SJCRH30 (cell line): ENCODE measurements around the gene JPT1. TPM values are rescaled to one million over a fixed set of nuclear protein-coding genes. Genes with fewer than 3 reads are reported as not detected.
"Not testable (repeated sequence)": the region's sequence is repeated elsewhere in the genome, so short reads cannot be mapped to it uniquely, and the experiment has no call there.

Experiments
- DNase-seq, 2 experiments: peaks; one replicate each; pipeline ENCODE4 v3.0.0-alpha.2; 2015 to 2020
- H3K27ac ChIP-seq: fragments of 250-450 bp; sonication (Bioruptor Pico); 2 replicates; pipeline ENCODE4 v1.5.1; 2020; ENCODE audit warnings: mild to moderate bottlenecking, moderate library complexity
- H3K27me3 ChIP-seq: fragments of 250-450 bp; sonication (Bioruptor Pico); 2 replicates; pipeline ENCODE4 v1.5.1; 2020; ENCODE audit warnings: mild to moderate bottlenecking, moderate library complexity
- H3K36me3 ChIP-seq: fragments of 250-450 bp; sonication (Bioruptor Pico); 2 replicates; pipeline ENCODE4 v1.5.1; 2020; ENCODE audit warnings: mild to moderate bottlenecking, moderate library complexity
- H3K4me1 ChIP-seq: fragments of 250-450 bp; sonication (Bioruptor Pico); 2 replicates; pipeline ENCODE4 v1.5.1; 2020; ENCODE audit warnings: mild to moderate bottlenecking, moderate library complexity
- H3K4me3 ChIP-seq: fragments of 250-450 bp; sonication (Bioruptor Pico); 2 replicates; pipeline ENCODE4 v1.5.1; 2020; ENCODE audit warnings: mild to moderate bottlenecking, moderate library complexity
- H3K9me3 ChIP-seq: fragments of 250-450 bp; sonication (Bioruptor Pico); replicated peaks from 2 replicates; pipeline ENCODE4 v1.5.1; 2020; ENCODE audit warnings: mild to moderate bottlenecking, moderate library complexity
- total RNA-seq: library from RNA; depleted of rRNA; stranded (reverse); fragments of >200 nt; shearing (Covaris generic); gene quantifications from 2 replicates; pipeline ENCODE4 v1.2.3, GENCODE V29; 2014

Gene JPT1
- total RNA-seq, 1 experiment from 2014 or later, result 320 TPM

DNA sequence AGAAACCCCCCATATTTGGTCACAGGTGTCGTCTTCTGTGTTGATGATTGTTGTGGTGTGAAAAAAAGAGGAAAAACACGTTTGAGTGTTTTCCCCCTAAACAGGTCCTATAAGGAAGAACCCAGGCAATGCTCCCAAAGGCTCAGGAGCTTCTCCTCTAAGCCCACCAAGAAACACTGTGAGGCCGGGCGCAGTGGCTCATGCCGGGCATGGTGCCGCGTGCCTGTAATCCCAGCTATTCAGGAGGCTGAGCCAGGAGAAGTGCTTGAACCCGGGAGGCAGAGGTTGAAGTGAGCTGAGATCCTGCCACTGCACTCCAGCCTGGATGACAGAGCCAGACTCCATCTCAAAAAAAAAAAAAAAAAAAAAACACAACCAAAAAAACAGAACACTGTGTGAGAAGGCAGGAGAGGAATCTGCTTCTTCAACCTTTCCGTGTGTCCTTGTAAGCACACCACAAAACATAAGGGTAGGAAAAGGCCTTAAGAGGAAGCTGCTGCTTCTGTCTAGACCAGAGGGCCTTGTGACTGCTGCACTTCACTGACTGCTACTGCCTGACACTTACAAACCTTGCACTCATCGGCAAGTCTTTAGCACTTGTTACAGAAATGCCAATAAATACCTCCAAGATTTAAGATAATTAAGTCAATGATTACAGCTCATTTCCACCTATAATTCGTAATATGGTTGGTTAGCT, 9.3 kb downstream of the JPT1 start:
- H3K27ac ChIP-seq, result no peak overlapping the region
- no peak overlapping the region for H3K4me3 ChIP-seq
- no peak for DNase-seq
- H3K4me1 ChIP-seq, result no peaks in the 10 kb centered on the region
- H3K27me3 ChIP-seq, result no peaks in the 10 kb centered on the region
- no peaks in the 10 kb centered on the region for H3K9me3 ChIP-seq
- peaks cover 88% of the 10 kb centered on the region for H3K36me3 ChIP-seq

DNA sequence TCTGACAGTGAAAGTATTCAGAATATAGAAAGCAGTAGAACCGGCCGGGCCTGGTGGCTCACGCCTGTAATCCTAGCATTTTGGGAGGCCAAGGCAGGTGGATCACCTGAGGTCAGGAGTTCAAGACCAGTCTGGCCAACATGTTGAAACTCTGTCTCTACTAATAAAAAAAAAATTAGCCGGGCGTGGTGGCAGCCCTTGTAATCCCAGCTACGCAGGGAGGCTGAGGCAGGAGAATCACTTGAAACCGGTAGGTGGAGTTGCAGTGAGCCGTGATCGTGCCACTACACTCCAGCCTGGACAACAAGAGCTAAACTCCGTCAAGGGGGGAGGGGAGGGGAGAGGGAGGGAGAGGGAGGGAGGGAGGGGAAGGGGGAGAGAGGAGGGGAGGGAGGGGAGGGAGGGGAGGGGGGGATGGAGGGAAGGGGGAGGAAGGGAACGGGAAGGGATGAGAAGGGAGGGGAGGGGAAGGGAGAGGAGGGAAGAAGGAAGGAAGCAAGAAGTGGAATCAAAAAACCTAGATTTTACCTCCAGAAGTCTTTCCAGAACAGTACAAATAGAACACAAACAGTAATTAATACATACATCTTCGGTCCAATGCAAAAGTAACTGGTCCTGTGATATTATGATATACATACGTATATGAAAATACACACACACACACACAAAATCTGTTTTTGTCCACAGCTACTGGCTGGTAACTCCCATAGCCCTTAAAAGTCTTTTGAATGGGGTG, 11.9 kb downstream of the JPT1 start:
- Histone ChIP-seq H3K9me3 (no peaks in the 10 kb centered on the region), H3K27me3 (no peaks in the 10 kb centered on the region), H3K4me1 (no peaks in the 10 kb centered on the region; the same call in 1 of the 2 replicates), H3K36me3 (peaks cover 94% of the 10 kb centered on the region), H3K4me3 (no peak overlapping the region), H3K27ac (no peak overlapping the region)
- DNase-seq, result no peak

DNA sequence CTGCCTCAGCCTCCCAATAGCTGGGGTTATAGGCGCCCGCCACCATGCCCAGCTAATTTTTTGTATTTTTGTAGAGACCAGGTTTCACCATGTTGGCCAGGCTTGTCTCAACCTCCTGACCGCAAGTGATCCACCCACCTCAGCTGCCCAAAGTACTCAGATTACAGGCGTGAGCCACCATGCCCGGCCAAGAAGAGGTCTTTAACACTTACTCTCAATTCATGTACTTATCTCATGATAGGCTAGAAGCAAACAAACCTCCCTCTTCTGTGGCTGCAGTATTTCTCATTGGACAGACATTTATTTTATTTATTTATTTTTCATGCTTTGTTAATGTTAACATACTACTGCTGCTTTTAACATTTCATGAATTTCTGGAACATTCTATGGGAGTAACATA, 15.8 kb downstream of the JPT1 start:
- H3K27ac ChIP-seq, result no peak overlapping the region

DNA sequence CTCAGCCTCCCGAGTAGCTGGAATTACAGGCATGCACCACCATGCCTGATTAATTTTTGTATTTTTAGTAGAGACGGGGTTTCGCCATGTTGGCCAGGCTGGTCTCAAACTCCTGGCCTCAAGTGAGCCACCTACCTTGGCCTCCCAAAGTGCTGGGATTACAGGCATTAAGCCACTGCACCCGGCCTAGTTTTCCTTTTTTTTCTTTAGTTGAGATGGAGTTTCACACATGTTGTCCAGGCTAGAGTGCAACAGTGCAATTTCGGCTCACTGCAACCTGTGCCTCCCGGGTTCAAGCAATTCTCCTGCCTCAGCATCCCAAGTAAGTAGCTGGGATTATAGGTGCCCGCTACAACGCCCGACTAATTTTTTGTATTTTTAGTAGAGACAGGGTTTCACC, 16.6 kb downstream of the JPT1 start:
- H3K36me3 ChIP-seq, result peaks cover 60% of the 10 kb centered on the region
- H3K27ac ChIP-seq, result not testable (repeated sequence)

More for the DNA sequence above, 15.8 kb downstream of the JPT1 start:
- Histone ChIP-seq H3K9me3 (no peaks in the 10 kb centered on the region), H3K4me1 (no peaks in the 10 kb centered on the region; the same call in 1 of the 2 replicates), H3K27me3 (no peaks in the 10 kb centered on the region), H3K4me3 (no peak overlapping the region), H3K36me3 (peaks cover 68% of the 10 kb centered on the region)
- no peak for DNase-seq

DNA sequence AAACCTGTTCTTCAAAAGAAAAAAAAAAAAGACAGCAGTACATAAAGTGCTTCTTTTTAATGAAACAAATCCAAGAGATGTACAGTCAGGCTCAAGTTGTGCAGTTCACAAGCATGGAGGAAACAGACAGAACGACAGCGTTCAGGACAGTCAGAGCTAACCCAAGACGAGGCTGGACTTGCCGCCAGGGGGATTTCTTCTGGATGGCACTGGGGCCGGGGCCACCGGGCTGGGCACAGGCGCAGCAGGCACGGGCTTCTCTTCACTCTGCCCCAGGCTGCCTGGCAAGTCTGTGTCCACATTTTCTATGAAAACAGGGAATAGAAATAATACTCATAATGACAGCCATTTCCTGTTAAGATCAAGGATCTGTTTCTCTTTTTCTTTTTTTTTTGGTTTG, 18.4 kb downstream of the JPT1 start:
- no peak overlapping the region for H3K27ac ChIP-seq
- no peak for DNase-seq

More for the DNA sequence above, 16.6 kb downstream of the JPT1 start:
- not testable (repeated sequence) for DNase-seq, H3K4me3 ChIP-seq, H3K9me3 ChIP-seq, H3K4me1 ChIP-seq, H3K27me3 ChIP-seq

DNA sequence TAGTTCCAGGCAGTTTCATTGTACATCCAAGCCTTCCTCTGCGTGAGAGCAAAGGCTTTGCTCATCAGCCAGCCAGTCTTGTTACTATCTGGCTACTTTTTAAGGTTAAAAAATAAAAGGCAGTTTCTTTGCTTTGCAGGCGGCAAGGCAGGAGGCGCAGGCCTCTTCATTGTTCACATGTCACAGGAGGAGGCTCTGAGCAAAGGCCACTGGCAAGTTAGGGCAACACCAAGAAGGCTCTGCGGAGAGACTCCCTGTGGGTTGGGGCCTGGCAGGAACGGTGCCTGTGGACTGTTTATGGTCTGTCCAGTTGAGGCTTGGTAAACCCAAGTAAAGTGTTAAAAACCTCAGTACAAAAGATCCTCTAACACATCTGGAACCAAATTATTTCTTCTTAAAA, 18.9 kb downstream of the JPT1 start:
- no peak overlapping the region for H3K27ac ChIP-seq
- no peak for DNase-seq
- no peaks in the 10 kb centered on the region for H3K9me3 ChIP-seq
- H3K27me3 ChIP-seq, result no peaks in the 10 kb centered on the region
- H3K4me1 ChIP-seq, result no peaks in the 10 kb centered on the region; the same call in 1 of the 2 replicates
- H3K36me3 ChIP-seq, result peaks cover 41% of the 10 kb centered on the region
- no peak overlapping the region for H3K4me3 ChIP-seq

More for the DNA sequence above, 18.4 kb downstream of the JPT1 start:
- H3K4me1 ChIP-seq, result no peaks in the 10 kb centered on the region; the same call in 1 of the 2 replicates
- no peak overlapping the region for H3K4me3 ChIP-seq
- no peaks in the 10 kb centered on the region for H3K9me3 ChIP-seq
- H3K27me3 ChIP-seq, result no peaks in the 10 kb centered on the region
- H3K36me3 ChIP-seq, result peaks cover 46% of the 10 kb centered on the region

DNA sequence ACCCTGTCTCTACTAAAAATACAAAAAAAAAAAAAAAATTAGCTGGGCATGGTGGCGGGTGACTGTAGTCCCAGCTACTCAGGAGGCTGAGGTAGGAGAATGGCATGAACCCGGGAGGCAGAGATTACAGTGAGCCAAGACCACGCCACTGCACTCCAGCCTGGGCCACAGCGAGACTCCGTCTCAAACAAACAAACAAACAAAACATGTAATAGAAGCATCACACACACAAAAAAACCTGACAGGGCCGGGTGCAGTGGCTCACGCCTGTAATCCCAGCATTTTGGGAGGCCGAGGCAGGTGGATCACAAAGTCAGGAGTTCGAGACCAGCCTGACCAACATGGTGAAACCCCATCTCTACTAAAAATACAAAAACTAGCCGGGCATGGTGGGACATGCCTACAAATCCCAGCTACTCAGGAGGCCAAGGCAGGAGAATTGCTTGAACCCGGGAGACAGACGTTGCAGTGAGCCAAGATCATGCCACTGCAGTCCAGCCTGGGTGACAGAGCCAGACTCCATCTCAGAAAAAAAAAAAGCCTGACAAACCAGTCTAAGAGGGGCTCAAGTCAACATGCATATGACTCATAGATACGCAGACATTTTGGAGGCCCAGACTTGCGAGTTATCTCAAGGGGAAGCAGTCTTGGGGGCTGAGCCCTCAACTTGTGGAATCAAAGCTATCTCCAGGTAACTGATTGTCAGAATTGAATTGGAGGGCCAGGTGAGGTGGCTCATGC, 20.5 kb downstream of the JPT1 start:
- H3K27me3 ChIP-seq, H3K4me1 ChIP-seq, H3K9me3 ChIP-seq, H3K27ac ChIP-seq, DNase-seq, H3K4me3 ChIP-seq: not testable (repeated sequence)
- H3K36me3 ChIP-seq, result peaks cover 24% of the 10 kb centered on the region

DNA sequence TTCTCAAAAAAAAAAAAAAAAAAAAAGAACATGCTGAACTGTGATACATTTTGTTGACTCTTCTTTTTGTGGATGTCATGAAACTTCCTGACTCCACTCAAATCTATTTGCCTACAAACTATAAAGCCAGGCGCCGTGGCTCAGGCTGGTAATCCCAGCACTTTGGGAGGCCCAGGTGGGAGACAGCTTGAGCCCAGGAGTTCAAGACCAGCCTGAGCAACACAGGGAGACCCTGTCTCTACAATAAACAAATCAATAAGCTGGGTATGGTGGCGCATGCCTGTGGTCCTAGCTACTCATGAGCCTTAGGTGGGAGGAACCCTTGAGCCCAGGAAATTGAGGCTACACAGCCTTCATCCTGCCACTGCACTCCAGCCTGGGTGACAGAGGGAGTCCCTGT, 21.3 kb downstream of the JPT1 start:
- Histone ChIP-seq H3K4me3 (no peak overlapping the region), H3K27ac (no peak overlapping the region), H3K4me1 (no peaks in the 10 kb centered on the region), H3K27me3 (no peaks in the 10 kb centered on the region), H3K9me3 (no peaks in the 10 kb centered on the region), H3K36me3 (peaks cover 16% of the 10 kb centered on the region)
- DNase-seq, result no peak

DNA sequence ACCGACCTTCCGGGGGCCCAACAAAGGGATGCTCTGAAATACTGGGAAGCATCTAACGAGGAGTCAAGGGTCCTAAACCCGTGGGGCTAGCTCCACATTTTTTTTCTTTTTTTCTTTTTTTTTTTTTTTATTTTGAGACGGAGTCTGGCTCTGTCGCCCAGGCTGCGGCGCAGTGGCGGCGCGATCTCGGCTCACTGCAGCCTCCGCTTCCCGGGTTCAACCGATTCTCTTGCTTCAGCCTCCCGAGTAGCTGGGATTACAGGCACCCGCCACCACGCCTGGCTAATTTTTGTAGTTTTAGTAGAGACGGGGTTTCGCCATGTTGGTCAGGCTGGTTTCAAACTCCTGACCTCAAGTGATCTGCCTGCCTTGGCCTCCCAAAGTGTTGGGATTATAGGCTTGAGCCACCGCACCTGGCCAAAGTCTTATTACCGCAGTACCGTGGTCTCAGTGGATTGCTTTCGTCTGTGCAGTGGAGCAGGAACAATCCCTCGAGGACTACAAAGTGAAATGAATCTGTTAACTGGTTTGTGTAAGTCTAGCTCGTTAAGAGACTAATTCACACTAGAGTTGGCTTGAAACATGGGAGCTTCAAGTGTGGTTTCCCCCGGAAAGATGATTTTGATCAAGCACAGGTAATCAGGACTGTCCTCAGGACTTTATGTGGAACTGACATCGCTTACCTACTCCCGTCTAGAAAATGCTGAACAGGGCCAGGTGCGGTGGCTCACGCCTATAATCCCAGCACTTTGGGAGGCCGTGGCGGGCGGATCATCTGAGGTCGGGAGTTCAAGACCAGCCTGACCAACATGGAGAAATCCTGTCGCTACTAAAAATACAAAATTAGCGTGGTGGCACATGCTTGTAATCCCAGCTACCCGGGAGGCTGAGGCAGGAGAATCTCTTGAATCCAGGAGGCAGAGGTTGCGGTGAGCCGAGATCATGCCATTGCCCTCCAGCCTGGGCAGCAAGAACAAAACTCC, 22.0 kb downstream of the JPT1 start:
- Histone ChIP-seq H3K4me3 (peak overlapping the region; percentile 81), H3K36me3 (peaks cover 12% of the 10 kb centered on the region), H3K27ac (peak overlapping the region; percentile 58)
- not testable (repeated sequence) for H3K27me3 ChIP-seq, H3K4me1 ChIP-seq, H3K9me3 ChIP-seq
- peak in 1 of 2 experiments; percentile 46 for DNase-seq

DNA sequence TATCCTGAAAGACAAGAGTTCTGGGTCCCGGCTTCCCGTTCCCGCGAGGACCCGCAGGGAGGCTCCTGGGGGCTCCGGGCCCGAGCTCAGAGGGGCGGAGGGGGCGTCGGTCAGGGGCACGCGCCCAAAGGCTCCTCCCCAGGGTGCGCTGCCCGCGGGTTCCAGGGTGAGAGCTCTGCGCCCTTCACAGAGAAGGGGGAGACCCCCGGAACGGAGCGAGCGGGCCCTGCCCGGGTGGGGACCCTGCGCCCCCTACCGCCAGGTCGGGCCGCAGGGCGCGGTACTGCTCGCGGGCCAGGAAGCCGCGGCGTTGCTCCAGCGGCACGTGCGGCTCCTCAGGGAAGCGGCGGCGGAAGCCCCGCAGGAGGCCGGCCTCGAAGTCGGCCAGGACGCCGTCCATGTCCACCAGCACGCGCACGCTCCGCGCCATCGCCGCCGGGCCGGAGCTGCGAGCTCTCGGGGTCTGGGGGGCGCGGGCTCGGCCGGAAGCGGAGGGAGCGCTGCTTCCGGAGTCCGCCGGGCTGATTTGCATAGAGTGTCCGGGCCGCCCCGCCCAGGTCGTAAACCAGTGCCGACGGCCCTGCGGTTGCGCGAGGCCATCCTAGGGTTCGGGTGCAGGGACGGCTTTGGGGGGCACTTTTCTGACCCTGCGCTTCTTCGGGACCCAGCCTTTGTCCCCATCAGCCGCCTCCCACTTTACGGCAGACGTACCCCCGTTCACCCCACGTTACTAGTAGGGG, 22.9 kb downstream of the JPT1 start, which contains the start of gene NT5C:
Gene NT5C (minus strand): TSS at position 465 of the 740 bp plus-strand sequence. CDS start 35 bp downstream, at position 430.
- Histone ChIP-seq H3K4me3 (peak within 1 kb of the TSS; percentile 81), H3K4me1 (no peaks in the 10 kb centered on the region), H3K36me3 (peaks cover 8% of the 10 kb centered on the region), H3K27me3 (no peaks in the 10 kb centered on the region), H3K9me3 (no peaks in the 10 kb centered on the region), H3K27ac (peak within 1 kb of the TSS; percentile 58)
- peak; percentile 94 for DNase-seq

DNA sequence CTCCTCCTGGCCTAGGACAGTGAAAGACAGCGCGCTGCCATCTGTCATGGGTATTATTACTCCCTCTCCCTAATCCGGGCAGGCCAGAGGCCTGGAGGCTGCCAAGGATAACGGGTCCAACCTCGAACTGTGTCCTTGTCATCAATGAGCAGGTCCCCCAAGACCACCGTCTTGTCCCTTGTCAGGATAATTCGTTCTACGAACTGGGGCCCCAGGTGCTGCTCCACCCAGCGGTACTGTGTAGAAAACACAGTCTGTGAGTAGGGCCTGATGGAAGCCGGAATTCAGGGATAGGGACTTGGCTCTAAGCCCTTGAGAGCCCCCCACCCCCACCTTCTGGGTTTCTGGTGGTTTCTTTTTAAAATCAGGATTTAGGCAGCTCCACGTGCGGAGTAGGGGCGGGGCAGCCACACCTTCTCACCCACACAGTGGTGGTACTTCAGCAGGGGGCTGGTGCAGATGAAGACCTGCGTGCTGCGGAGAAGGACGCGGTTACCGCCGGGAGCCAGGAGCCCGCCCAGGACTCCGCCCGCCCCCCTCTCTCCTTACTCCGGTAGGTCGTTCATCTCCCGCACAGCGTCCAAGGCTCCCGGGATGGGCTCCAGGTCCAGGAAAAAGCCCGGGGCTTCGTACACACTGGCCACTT, 23.6 kb downstream of the JPT1 start:
- Histone ChIP-seq H3K4me3 (peak overlapping the region; percentile 81), H3K36me3 (peaks cover 8% of the 10 kb centered on the region), H3K9me3 (no peaks in the 10 kb centered on the region), H3K27me3 (no peaks in the 10 kb centered on the region), H3K27ac (peak overlapping the region; percentile 58), H3K4me1 (no peaks in the 10 kb centered on the region)
- peak; percentile 59 to 66 for DNase-seq

DNA sequence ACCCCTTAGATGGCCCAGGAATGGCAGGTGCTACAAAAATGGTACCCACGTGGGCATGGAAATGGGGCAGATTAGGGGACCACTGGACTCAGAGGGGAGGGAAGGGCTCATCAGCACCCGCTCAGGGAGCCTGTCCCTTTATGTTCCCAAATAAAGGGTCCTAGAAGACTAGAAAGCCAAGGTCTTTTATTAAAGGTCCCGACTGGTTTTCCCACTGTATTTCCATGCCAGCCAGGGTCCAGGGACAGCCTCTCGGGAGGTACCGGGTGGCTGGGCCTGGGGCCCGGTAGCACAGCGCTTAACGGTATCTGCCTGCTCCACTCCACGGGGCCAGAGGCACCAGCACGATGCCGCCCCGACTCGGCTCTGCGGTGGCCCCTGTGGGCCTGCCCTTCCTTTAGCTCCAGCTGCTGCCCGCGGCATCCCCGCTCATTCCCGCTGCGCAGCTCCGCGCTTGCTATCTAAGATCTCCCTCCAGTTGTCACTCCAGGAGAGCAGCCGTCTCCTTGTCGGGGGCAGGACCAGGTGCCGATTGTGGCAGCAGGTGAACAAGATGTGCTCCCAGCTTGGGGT, 24.2 kb downstream of the JPT1 start:
- Histone ChIP-seq H3K27me3 (no peaks in the 10 kb centered on the region), H3K36me3 (peaks cover 2% of the 10 kb centered on the region), H3K4me1 (no peaks in the 10 kb centered on the region), H3K9me3 (no peaks in the 10 kb centered on the region), H3K27ac (no peak overlapping the region), H3K4me3 (peak overlapping the region; percentile 81)
- DNase-seq, result no peak

DNA sequence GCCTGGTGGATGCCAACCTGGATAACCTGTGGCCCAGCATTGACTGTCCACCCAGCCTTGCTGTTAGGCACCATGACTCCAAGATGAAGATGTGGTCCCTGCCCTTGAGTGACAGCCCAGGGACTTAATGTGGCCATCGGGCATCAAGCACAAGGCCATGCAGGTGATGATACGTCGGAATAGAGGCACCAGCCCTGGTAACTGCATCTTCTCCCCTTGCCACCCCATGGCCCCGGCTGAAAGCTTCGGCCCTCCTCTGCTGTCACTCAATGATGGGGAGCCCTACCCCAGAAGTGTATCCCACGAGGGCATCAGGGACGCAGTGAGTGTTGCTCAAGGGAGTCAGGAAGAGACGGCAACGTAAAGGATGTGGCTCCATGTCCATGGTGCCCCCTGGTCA, 24.7 kb downstream of the JPT1 start:
- no peak overlapping the region for H3K27ac ChIP-seq
- no peaks in the 10 kb centered on the region for H3K4me1 ChIP-seq
- H3K9me3 ChIP-seq, result no peaks in the 10 kb centered on the region
- DNase-seq, result no peak
- H3K4me3 ChIP-seq, result no peak overlapping the region
- no peaks in the 10 kb centered on the region for H3K27me3 ChIP-seq
- H3K36me3 ChIP-seq, result no peaks in the 10 kb centered on the region; the same call in 1 of the 2 replicates
